HUES64 (cell line): ENCODE data around the gene LIPI.
"Not testable (repeated sequence)": the region's sequence is repeated elsewhere in the genome, so short reads cannot be mapped to it uniquely, and the experiment has no call there.

Experiments
- H3K27ac ChIP-seq: 2 replicates; pipeline ENCODE4 v1.7.0; 2013; ENCODE audit warnings: low read depth, low read length, inconsistent platforms
- H3K27me3 ChIP-seq: 2 replicates; pipeline ENCODE4 v1.6.1; 2013; ENCODE audit warnings: mild to moderate bottlenecking, low read length; ENCODE audit not compliant: insufficient read depth
- H3K36me3 ChIP-seq: 2 replicates; pipeline ENCODE4 v1.6.1; 2013; ENCODE audit warnings: mild to moderate bottlenecking, low read length; ENCODE audit not compliant: insufficient read depth
- H3K4me1 ChIP-seq: 2 replicates; pipeline ENCODE4 v1.6.1; 2013; ENCODE audit warnings: mild to moderate bottlenecking, low read length, moderate library complexity; ENCODE audit not compliant: insufficient read depth
- H3K4me3 ChIP-seq: 2 replicates; pipeline ENCODE4 v1.5.1; 2013; ENCODE audit warnings: mild to moderate bottlenecking, low read length, moderate library complexity
- H3K9ac ChIP-seq: 2 replicates; pipeline ENCODE4 v1.6.1; 2013; ENCODE audit warnings: mild to moderate bottlenecking, low read depth, low read length
- H3K9me3 ChIP-seq: 2 replicates; pipeline ENCODE4 v1.6.1; 2013; ENCODE audit warnings: low read depth, low read length; ENCODE audit not compliant: insufficient read depth
- WGBS: fragments of 150-250, 120-280 bp; methylation state at CpG from one replicate; pipeline ENCODE4 v1.1.7; 2013; ENCODE audit warnings: missing lambda C conversion rate; 5-methylcytosine and 5-hydroxymethylcytosine counted together

LIPI gene

GRCh38 chr21:14116080-14116481 is 94.7 kb downstream of the LIPI start:
- no peak overlapping the region for H3K27ac ChIP-seq
- 95% methylated on average over 6 of the region's 6 CpGs for WGBS
- H3K9ac ChIP-seq = no peak overlapping the region
- H3K9me3 ChIP-seq = peaks cover 8% of the 10 kb centered on the region; the same call in 1 of the 2 replicates
- H3K4me1 ChIP-seq = peaks cover 5% of the 10 kb centered on the region
- no peak overlapping the region for H3K4me3 ChIP-seq
- H3K36me3 ChIP-seq = no peaks in the 10 kb centered on the region
- no peaks in the 10 kb centered on the region for H3K27me3 ChIP-seq

GRCh38 chr21:14115646-14116045 is 95.1 kb downstream of the LIPI start:
- Histone ChIP-seq H3K4me1 (peaks cover 5% of the 10 kb centered on the region), H3K36me3 (no peaks in the 10 kb centered on the region), H3K27me3 (no peaks in the 10 kb centered on the region), H3K27ac (no peak overlapping the region), H3K4me3 (no peak overlapping the region), H3K9ac (no peak overlapping the region), H3K9me3 (peaks cover 6% of the 10 kb centered on the region; the same call in 1 of the 2 replicates)
- 94% methylated on average over 7 of the region's 7 CpGs for WGBS

GRCh38 chr21:14114251-14114650 is 96.5 kb downstream of the LIPI start:
- Histone ChIP-seq H3K36me3 (no peaks in the 10 kb centered on the region), H3K9me3 (peaks cover 6% of the 10 kb centered on the region; the same call in 1 of the 2 replicates), H3K27ac (no peak overlapping the region), H3K4me1 (peaks cover 5% of the 10 kb centered on the region), H3K4me3 (no peak overlapping the region), H3K27me3 (no peaks in the 10 kb centered on the region), H3K9ac (no peak overlapping the region)
- WGBS = 96% methylated on average over 3 of the region's 3 CpGs

GRCh38 chr21:14104564-14104963 is 106.2 kb downstream of the LIPI start:
- WGBS = 88% methylated on average over 4 of the region's 4 CpGs
- H3K27me3 ChIP-seq, H3K9ac ChIP-seq, H3K36me3 ChIP-seq, H3K4me3 ChIP-seq, H3K27ac ChIP-seq, H3K9me3 ChIP-seq: not testable (repeated sequence)
- peaks cover 14% of the 10 kb centered on the region; the same call in 1 of the 2 replicates for H3K4me1 ChIP-seq

- Histone ChIP-seq H3K9me3 (peaks cover 10% of the 10 kb centered on the region; the same call in 1 of the 2 replicates), H3K36me3 (peaks cover 12% of the 10 kb centered on the region; the same call in 1 of the 2 replicates), H3K27ac (no peak overlapping the region), H3K9ac (no peak overlapping the region), H3K4me3 (no peak overlapping the region), H3K4me1 (peaks cover 8% of the 10 kb centered on the region; the same call in 1 of the 2 replicates), H3K27me3 (no peaks in the 10 kb centered on the region)
- 82% methylated on average over 2 of the region's 2 CpGs for WGBS
Measured at GRCh38 chr21:14099570-14099969, 111.2 kb downstream of the LIPI start.

GRCh38 chr21:14097881-14098499 is 112.8 kb downstream of the LIPI start:
- H3K36me3 ChIP-seq = peaks cover 12% of the 10 kb centered on the region; the same call in 1 of the 2 replicates
- peaks cover 4% of the 10 kb centered on the region; the same call in 1 of the 2 replicates for H3K4me1 ChIP-seq
- 96% methylated on average over 2 of the region's 2 CpGs for WGBS
- H3K27ac ChIP-seq = no peak overlapping the region
- no peak overlapping the region for H3K4me3 ChIP-seq
- H3K9ac ChIP-seq = no peak overlapping the region
- no peaks in the 10 kb centered on the region for H3K27me3 ChIP-seq
- peaks cover 10% of the 10 kb centered on the region; the same call in 1 of the 2 replicates for H3K9me3 ChIP-seq

- no peaks in the 10 kb centered on the region for H3K27me3 ChIP-seq
- peaks cover 10% of the 10 kb centered on the region; the same call in 1 of the 2 replicates for H3K9me3 ChIP-seq
- H3K36me3 ChIP-seq = peaks cover 18% of the 10 kb centered on the region; the same call in 1 of the 2 replicates
- no peak overlapping the region for H3K9ac ChIP-seq
- no peaks in the 10 kb centered on the region; the same call in 1 of the 2 replicates for H3K4me1 ChIP-seq
- H3K27ac ChIP-seq = no peak overlapping the region
- 95% methylated on average over 6 of the region's 6 CpGs for WGBS
- H3K4me3 ChIP-seq = no peak overlapping the region
Measured at GRCh38 chr21:14096577-14096976, 114.2 kb downstream of the LIPI start.

- H3K36me3 ChIP-seq = peaks cover 16% of the 10 kb centered on the region; the same call in 1 of the 2 replicates
- no peak overlapping the region for H3K27ac ChIP-seq
- no peak overlapping the region for H3K9ac ChIP-seq
- peaks cover 10% of the 10 kb centered on the region; the same call in 1 of the 2 replicates for H3K9me3 ChIP-seq
- no peaks in the 10 kb centered on the region; the same call in 1 of the 2 replicates for H3K4me1 ChIP-seq
- H3K4me3 ChIP-seq = no peak overlapping the region
- 96% methylated on average over 3 of the region's 4 CpGs for WGBS
- H3K27me3 ChIP-seq = no peaks in the 10 kb centered on the region
Measured at GRCh38 chr21:14096172-14096571, 114.6 kb downstream of the LIPI start.

GRCh38 chr21:14095056-14095455 is 115.7 kb downstream of the LIPI start:
- Histone ChIP-seq H3K4me1 (no peaks in the 10 kb centered on the region; the same call in 1 of the 2 replicates), H3K9me3 (peaks cover 10% of the 10 kb centered on the region; the same call in 1 of the 2 replicates), H3K4me3 (no peak overlapping the region), H3K9ac (no peak overlapping the region), H3K36me3 (peaks cover 19% of the 10 kb centered on the region; the same call in 1 of the 2 replicates), H3K27me3 (no peaks in the 10 kb centered on the region), H3K27ac (no peak overlapping the region)
- WGBS = 55% methylated on average over 2 of the region's 2 CpGs

- H3K4me1 ChIP-seq = no peaks in the 10 kb centered on the region; the same call in 1 of the 2 replicates
- no peaks in the 10 kb centered on the region for H3K27me3 ChIP-seq
- peaks cover 8% of the 10 kb centered on the region; the same call in 1 of the 2 replicates for H3K9me3 ChIP-seq
- peaks cover 16% of the 10 kb centered on the region; the same call in 1 of the 2 replicates for H3K36me3 ChIP-seq
- 88% methylated on average over 22 of the region's 22 CpGs for WGBS
- no peak overlapping the region for H3K4me3 ChIP-seq
- no peak overlapping the region for H3K27ac ChIP-seq
- no peak overlapping the region for H3K9ac ChIP-seq
Measured at GRCh38 chr21:14092834-14093560, 117.8 kb downstream of the LIPI start.

- not testable (repeated sequence) for H3K27ac ChIP-seq, H3K27me3 ChIP-seq, H3K4me3 ChIP-seq, H3K9me3 ChIP-seq, H3K36me3 ChIP-seq, H3K9ac ChIP-seq, H3K4me1 ChIP-seq
Measured at GRCh38 chr21:14090184-14090583, 120.6 kb downstream of the LIPI start.
